ENCODE results near the gene FBN3.

The FBN3 gene

GRCh38 chr19:8111376-8111775, 38.0 kb downstream of the FBN3 start:
- CTCF ChIA-PET: interaction anchor here (0.6 kb wide), 1 partner anchor 12 kb away, joined by 6 read pairs; no protein-coding TSS in a partner anchor

GRCh38 chr19:8110931-8111330, 38.5 kb downstream of the FBN3 start:
- no peak for DNase-seq (ENCODE audit: extremely low spot score)
- ChIA-PET POLR2A (no interaction called here), CTCF (interaction anchor here (0.6 kb wide), 1 partner anchor 11 kb away, joined by 6 read pairs; no protein-coding TSS in a partner anchor)
- no peak for TF ChIP-seq CTBP1 (IDR thresholded peaks at IDR 0.05; ENCODE audit: borderline replicate concordance)
- TF ChIP-seq, protein P1, sequence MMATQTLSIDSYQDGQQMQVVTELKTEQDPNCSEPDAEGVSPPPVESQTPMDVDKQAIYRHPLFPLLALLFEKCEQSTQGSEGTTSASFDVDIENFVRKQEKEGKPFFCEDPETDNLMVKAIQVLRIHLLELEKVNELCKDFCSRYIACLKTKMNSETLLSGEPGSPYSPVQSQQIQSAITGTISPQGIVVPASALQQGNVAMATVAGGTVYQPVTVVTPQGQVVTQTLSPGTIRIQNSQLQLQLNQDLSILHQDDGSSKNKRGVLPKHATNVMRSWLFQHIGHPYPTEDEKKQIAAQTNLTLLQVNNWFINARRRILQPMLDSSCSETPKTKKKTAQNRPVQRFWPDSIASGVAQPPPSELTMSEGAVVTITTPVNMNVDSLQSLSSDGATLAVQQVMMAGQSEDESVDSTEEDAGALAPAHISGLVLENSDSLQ (IDR thresholded peaks at IDR 0.05): no peak

More at GRCh38 chr19:8111376-8111775, 38.0 kb downstream of the FBN3 start:
- TF ChIP-seq FOXM1 (IDR thresholded peaks at IDR 0.05; ENCODE audit: borderline replicate concordance) (no peak), ARNT (IDR thresholded peaks at IDR 0.05) (no peak), SUZ12 (IDR thresholded peaks at IDR 0.05) (no peak), CTBP1 (IDR thresholded peaks at IDR 0.05; ENCODE audit: borderline replicate concordance) (no peak), NFRKB (IDR thresholded peaks at IDR 0.05) (no peak), ZNF384 (IDR thresholded peaks at IDR 0.05) (no peak)
- TF ChIP-seq, protein P1 (IDR thresholded peaks at IDR 0.05): no peak
- POLR2A ChIA-PET: no interaction called here
- no peak for DNase-seq (ENCODE audit: extremely low spot score)

- TF ChIP-seq ARNT (IDR thresholded peaks at IDR 0.05) (no peak), BHLHE40 (IDR thresholded peaks at IDR 0.05; ENCODE audit: borderline replicate concordance) (no peak), ELF4 (IDR thresholded peaks at IDR 0.05) (no peak), HDGF (IDR thresholded peaks at IDR 0.05; ENCODE audit: borderline replicate concordance) (no peak), LEF1 (IDR thresholded peaks at IDR 0.05; ENCODE audit: borderline replicate concordance) (no peak)
- TF ChIP-seq, protein P1 (IDR thresholded peaks at IDR 0.05): no peak
- ChIA-PET POLR2A (no interaction called here), CTCF (no interaction called here)
- DNase-seq (ENCODE audit: extremely low spot score): no peak
These were observed 39.3 kb downstream of the FBN3 start for GRCh38 chr19:8109890-8110662.

- CTCF ChIA-PET: no interaction called here
- no peak for TF ChIP-seq FOXM1 (IDR thresholded peaks at IDR 0.05; ENCODE audit: borderline replicate concordance)
- TF ChIP-seq SP1 (IDR thresholded peaks at IDR 0.05): no peak
- TF ChIP-seq FOXK2 (IDR thresholded peaks at IDR 0.05): no peak
- TF ChIP-seq, protein P1 (IDR thresholded peaks at IDR 0.05): no peak
- TF ChIP-seq L3MBTL2 (conservative IDR thresholded peaks at IDR 0.05): no peak
- no peak for TF ChIP-seq ARNT (IDR thresholded peaks at IDR 0.05)
- no peak for TF ChIP-seq NFRKB (IDR thresholded peaks at IDR 0.05)
- TF ChIP-seq TARDBP (IDR thresholded peaks at IDR 0.05): no peak
- no peak for DNase-seq (ENCODE audit: extremely low spot score)
- POLR2A ChIA-PET: no interaction called here
These were observed 39.9 kb downstream of the FBN3 start for GRCh38 chr19:8109455-8109854.

GRCh38 chr19:8108560-8109445, 40.6 kb downstream of the FBN3 start:
- no peak for DNase-seq (ENCODE audit: extremely low spot score)
- ChIA-PET POLR2A (no interaction called here), CTCF (no interaction called here)
- TF ChIP-seq NFRKB (IDR thresholded peaks at IDR 0.05) (no peak), ARNT (IDR thresholded peaks at IDR 0.05) (no peak)

GRCh38 chr19:8107301-8107903, 42.0 kb downstream of the FBN3 start:
- no peak for DNase-seq (ENCODE audit: extremely low spot score)
- TF ChIP-seq FOXM1 (IDR thresholded peaks at IDR 0.05; ENCODE audit: borderline replicate concordance): no peak
- no peak for TF ChIP-seq ZNF384 (IDR thresholded peaks at IDR 0.05)
- POLR2A ChIA-PET: no interaction called here
- CTCF ChIA-PET: no interaction called here
